HG03520 (cell line): ENCODE results near the gene EPHA2.

ENCODE experiments used
- ATAC-seq: cut with Tn5 transposase; IDR thresholded peaks from one replicate; pipeline ENCODE4 v1.9.1; 2021; ENCODE audit warnings: mild to moderate bottlenecking, moderate library complexity; ENCODE audit not compliant: unreplicated experiment

Gene EPHA2

GRCh38 chr1:16095447-16095846, 60.4 kb downstream of the EPHA2 start:
- ATAC-seq, result no peak

GRCh38 chr1:16094453-16095158, 61.3 kb downstream of the EPHA2 start:
- no peak for ATAC-seq

GRCh38 chr1:16093611-16094010, 62.3 kb downstream of the EPHA2 start:
- no peak for ATAC-seq

- no peak for ATAC-seq
Observed at GRCh38 chr1:16092923-16093511, 62.9 kb downstream of the EPHA2 start.

GRCh38 chr1:16092097-16092922, 63.6 kb downstream of the EPHA2 start:
- ATAC-seq, result no peak

- no peak for ATAC-seq
Observed at GRCh38 chr1:16091296-16091695, 64.6 kb downstream of the EPHA2 start.

GRCh38 chr1:16090076-16090826, 65.6 kb downstream of the EPHA2 start:
- ATAC-seq, result no peak

- no peak for ATAC-seq
Observed at GRCh38 chr1:16088996-16089395, 66.9 kb downstream of the EPHA2 start.

- no peak for ATAC-seq
Observed at GRCh38 chr1:16088351-16088911, 67.4 kb downstream of the EPHA2 start.

- no peak for ATAC-seq
Observed at GRCh38 chr1:16087733-16088132, 68.1 kb downstream of the EPHA2 start.

GRCh38 chr1:16085522-16085921, 70.3 kb downstream of the EPHA2 start:
- ATAC-seq, result no peak

GRCh38 chr1:16083486-16083885, 72.4 kb downstream of the EPHA2 start:
- no peak for ATAC-seq

- ATAC-seq, result no peak
Observed at GRCh38 chr1:16082283-16083038, 73.4 kb downstream of the EPHA2 start.

- no peak for ATAC-seq
Observed at GRCh38 chr1:16081636-16082035, 74.2 kb downstream of the EPHA2 start.

GRCh38 chr1:16080422-16081150, 75.3 kb downstream of the EPHA2 start:
- ATAC-seq, result no peak

GRCh38 chr1:16078925-16079656, 76.8 kb downstream of the EPHA2 start:
- ATAC-seq, result no peak

GRCh38 chr1:16077406-16078245, 78.2 kb downstream of the EPHA2 start:
- ATAC-seq, result no peak

GRCh38 chr1:16076865-16077238, 79.0 kb downstream of the EPHA2 start:
- no peak for ATAC-seq
